ENCODE measurements around the gene OXT.

OXT gene

GRCh38 chr20:3101251-3101650 is 29.8 kb downstream of the OXT start:
- TF ChIP-seq, protein P1, sequence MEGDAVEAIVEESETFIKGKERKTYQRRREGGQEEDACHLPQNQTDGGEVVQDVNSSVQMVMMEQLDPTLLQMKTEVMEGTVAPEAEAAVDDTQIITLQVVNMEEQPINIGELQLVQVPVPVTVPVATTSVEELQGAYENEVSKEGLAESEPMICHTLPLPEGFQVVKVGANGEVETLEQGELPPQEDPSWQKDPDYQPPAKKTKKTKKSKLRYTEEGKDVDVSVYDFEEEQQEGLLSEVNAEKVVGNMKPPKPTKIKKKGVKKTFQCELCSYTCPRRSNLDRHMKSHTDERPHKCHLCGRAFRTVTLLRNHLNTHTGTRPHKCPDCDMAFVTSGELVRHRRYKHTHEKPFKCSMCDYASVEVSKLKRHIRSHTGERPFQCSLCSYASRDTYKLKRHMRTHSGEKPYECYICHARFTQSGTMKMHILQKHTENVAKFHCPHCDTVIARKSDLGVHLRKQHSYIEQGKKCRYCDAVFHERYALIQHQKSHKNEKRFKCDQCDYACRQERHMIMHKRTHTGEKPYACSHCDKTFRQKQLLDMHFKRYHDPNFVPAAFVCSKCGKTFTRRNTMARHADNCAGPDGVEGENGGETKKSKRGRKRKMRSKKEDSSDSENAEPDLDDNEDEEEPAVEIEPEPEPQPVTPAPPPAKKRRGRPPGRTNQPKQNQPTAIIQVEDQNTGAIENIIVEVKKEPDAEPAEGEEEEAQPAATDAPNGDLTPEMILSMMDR (IDR thresholded peaks at IDR 0.05; ENCODE audit: control insufficient read depth, insufficient read depth, low read depth, low read length, missing control alignments), result no peak
- no peak overlapping the region for H3K4me3 ChIP-seq (ENCODE audit: control insufficient read depth, low read depth, low read length)
- no peak for DNase-seq (ENCODE audit: low read depth)

GRCh38 chr20:3101737-3102574 is 30.5 kb downstream of the OXT start:
- no peak overlapping the region for H3K4me3 ChIP-seq (ENCODE audit: control insufficient read depth, low read depth, low read length)
- no peak for DNase-seq (ENCODE audit: low read depth)
- TF ChIP-seq, protein P1 (IDR thresholded peaks at IDR 0.05; ENCODE audit: control insufficient read depth, insufficient read depth, low read depth, low read length, missing control alignments), result no peak

DNA sequence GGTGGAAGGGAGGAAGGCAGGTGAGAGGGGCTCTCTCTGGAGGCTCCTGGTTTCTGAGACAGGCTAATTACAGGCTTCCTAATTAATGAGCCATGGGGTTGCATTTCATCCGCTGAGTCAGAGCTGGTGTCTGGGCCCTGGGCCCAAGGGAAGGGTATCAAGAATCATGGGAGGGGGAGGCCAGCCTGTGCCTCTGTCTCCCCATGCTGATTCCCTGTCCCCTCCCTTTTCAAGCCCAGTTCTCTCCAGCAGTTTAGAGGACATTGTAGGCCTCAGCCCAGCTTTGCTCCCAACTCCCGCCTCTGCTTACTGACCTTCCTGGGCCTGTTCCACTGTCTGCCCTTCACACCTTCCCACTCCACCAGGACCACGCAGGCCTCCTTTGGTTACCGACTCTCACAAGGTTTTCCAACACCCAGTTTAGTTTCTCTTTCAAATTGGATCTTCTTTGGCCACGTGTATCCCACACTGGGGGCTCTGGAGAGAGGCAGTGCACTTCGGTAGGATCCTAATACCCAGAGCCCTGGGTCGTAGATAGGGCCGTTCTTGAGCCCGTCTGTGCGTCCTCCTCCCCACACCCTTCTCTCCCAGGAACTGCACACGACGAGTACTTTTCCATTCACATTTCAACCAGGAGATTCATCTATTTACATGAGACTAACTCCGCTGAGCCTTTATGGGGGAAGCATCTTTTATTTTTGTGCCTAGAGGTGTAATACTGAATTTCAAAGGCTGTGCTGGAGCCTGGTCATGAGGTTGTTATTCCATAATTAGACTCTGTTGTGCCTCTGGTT is 31.4 kb downstream of the OXT start:
- TF ChIP-seq, protein P1 (IDR thresholded peaks at IDR 0.05; ENCODE audit: control insufficient read depth, insufficient read depth, low read depth, low read length, missing control alignments), result no peak

GRCh38 chr20:3103369-3104032 is 32.1 kb downstream of the OXT start:
- TF ChIP-seq, protein P1 (IDR thresholded peaks at IDR 0.05; ENCODE audit: control insufficient read depth, insufficient read depth, low read depth, low read length, missing control alignments), result no peak
- no peak for DNase-seq (ENCODE audit: low read depth)
- no peak overlapping the region for H3K4me3 ChIP-seq (ENCODE audit: control insufficient read depth, low read depth, low read length)

More for the DNA sequence above, 31.4 kb downstream of the OXT start:
- no peak for DNase-seq (ENCODE audit: low read depth)
- H3K4me3 ChIP-seq (ENCODE audit: control insufficient read depth, low read depth, low read length), result no peak overlapping the region

- no peak for DNase-seq (ENCODE audit: low read depth)
- TF ChIP-seq, protein P1 (IDR thresholded peaks at IDR 0.05; ENCODE audit: control insufficient read depth, insufficient read depth, low read depth, low read length, missing control alignments), result no peak
- H3K4me3 ChIP-seq (ENCODE audit: control insufficient read depth, low read depth, low read length), result no peak overlapping the region
Measured at GRCh38 chr20:3105256-3106137, 34.1 kb downstream of the OXT start.

Data from AG09309 (cell line).